Epidermal melanocyte (primary cell): ENCODE results near the gene GPX2.

ENCODE experiments used
- DNase-seq: peaks from one replicate; pipeline ENCODE4 v3.0.0; 2011; ENCODE audit warnings: low spot score; ENCODE audit not compliant: insufficient read length

Gene GPX2

DNA sequence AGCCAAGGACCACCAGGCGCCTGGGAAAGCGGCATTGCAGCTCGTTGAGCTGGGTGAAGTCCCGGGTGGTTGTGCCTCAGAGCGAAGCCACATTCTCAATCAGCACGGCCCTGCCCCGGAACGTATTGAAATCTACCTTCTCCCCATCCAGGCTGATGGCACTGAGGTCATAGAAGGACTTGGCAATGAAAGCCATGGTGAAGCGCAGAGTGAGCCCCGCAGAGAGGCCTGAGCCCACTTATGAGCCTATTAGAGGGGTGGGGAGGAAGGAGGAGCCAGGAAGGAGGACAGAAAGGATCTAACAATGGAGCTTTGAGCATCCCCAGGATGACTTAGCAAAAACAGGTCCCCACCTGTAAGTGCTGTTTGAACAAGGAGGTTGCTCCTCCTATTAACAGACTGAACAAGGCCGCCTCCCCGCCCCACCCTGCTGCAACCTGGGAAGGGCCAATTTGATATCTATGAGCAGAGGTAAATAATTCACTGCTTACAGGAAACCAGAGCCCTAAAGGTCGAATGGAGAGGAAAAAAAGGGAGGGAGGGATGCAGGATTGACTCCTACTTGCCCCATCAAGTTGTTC is at the start of gene GPX2:
GPX2 (minus strand) TSS at position 215 of the 581 bp plus-strand sequence; CDS start at position 196, 19 bp downstream.
- DNase-seq = no peak

DNA sequence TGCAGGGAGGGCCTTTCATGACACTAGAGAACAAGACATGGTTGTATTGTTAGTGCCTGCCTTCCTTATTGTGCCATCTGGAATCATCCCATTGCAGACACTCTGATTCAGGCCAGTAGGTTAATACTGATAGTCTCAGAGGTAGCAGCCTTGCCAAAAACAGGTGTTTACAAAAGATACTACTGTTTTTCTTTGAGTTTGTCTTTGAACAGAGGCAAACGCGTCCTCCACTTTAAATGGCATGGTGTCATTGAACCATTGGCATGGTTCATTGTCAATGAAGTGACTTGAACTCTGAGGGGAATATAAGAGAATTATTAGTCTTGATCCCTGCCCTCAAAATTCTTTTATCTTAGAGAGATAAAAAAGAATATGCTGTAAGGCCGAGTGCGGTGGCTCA is 48.4 kb upstream of the GPX2 start:
- DNase-seq = no peak

- no peak for DNase-seq
These were observed 47.8 kb upstream of the GPX2 start for GRCh38 chr14:64990296-64990695.

DNA sequence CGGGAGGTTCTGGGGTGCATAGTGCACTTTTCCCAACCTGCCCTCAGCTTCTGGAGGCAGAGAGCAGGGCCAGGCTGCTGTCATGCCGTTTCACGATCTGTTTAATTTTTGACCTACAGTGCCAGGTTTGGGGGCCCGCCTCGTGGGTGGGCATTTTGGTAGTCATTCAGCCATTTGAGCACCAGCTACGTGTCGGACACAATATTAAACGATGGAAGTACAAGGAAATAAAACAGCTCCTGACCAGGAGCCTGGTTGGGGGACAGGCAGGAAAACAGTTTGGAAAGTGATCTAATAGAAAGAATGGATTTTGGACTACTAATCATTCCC is 44.9 kb upstream of the GPX2 start:
- DNase-seq = no peak

DNA sequence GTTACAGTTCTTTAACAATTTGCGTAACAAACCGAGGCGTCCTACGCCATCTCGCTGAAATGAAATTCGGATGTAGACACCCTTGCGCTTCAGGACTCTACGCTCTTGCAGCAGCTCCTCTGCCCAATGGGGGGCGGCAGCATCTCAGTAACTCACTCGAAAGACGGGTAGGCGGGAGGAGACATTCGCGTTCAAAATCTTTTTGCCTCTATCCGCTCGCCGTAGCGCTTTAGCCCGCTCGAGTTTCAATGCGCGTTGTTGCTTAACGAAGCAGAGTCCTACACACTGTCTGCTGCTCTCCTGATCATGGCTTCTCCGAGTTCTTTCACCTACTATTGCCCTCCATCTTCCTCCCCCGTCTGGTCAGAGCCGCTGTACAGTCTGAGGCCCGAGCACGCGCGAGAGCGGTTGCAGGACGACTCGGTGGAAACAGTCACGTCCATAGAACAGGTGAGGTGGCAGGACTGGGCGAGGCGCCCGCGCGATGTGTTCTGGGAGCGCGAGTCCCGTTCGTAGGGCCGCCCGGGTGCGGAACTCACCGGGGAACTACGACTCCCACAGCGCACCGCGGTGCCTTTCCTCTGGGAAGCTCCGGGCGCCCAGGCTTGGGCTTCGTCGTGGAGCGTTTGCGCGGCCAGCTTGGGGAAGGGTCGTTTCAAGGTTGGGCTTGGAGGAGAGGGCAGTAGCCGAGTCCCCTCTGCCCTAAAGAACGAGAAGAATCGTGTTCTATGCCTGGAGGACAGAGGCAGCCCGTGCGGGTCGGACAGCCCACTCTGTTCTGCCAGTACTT is 44.3 kb upstream of the GPX2 start, which contains the start of gene FNTB:
FNTB (plus strand) TSS at position 248 of the 790 bp plus-strand sequence; CDS start at position 307, 59 bp downstream.
- DNase-seq = peak; percentile 95

GRCh38 chr14:64983439-64984310 is 41.1 kb upstream of the GPX2 start:
- DNase-seq = no peak

- DNase-seq = no peak
These were observed 37.0 kb upstream of the GPX2 start for GRCh38 chr14:64979336-64980074.

- no peak for DNase-seq
These were observed 32.0 kb upstream of the GPX2 start for GRCh38 chr14:64974563-64974962.

DNA sequence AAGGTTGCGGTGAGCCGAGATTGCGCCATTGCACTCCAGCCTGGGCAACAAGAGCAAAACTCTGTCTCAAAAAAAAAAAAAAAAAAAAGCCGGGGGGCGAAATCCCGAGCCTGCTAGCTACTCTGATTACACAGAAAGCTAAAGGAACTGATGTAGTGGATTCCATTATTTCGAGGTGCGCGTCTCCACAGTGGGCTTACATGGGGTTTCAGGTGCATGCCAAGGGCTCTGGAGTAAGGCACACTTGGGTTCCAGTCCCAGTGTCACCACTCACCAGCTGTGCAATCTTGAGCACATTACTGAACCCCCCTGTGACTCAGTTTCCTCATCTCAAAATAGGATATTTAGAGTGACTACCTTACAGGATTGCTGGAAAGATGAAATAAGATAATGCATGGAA is 31.3 kb upstream of the GPX2 start:
- DNase-seq = no peak

GRCh38 chr14:64973026-64973442 is 30.5 kb upstream of the GPX2 start:
- no peak for DNase-seq

DNA sequence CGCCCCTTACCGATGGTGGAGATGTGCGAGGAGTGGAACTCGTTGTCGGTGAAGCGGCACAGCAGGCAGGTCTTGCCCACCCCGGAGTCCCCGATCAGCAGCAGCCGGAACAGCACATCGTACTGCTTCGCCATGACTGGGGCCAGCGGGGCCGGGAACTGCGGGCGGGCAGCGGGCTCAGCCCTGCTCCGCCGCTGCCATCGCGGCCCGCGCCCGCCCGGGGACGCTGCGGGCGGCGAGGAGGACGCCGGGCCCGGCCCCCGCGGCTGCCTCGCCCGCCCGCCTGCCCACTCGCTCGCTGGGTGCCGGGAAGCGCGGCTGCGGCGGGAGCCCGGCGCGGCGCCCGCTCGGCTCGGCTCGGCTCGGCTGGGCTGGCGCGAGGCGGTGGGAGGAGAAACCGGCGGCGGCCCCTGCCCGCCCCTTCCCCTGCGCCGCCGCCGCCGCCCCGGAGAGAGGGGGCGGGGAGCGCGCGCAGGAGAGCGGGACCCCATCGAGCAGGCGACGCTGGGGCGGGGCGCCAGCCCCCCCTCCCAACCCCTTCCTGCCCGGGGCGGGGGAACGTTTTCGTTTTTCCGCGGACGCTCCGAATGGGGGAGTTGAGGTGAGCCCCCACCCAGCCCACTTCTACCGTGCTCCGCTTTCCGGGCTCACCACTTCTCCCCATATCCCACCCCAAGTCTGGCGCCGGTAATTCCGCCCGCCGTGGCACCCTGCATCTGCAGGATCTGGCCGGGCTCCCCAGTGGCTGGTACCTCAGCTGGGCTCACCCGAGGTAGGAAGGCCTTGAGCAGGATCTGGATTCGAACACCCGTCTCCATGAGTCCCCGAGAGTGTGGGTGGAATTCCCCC is 29.6 kb upstream of the GPX2 start, which contains the start of gene RAB15:
RAB15 (minus strand) TSS at position 394 of the 849 bp plus-strand sequence; CDS start at position 134, 260 bp downstream.
- DNase-seq = no peak

DNA sequence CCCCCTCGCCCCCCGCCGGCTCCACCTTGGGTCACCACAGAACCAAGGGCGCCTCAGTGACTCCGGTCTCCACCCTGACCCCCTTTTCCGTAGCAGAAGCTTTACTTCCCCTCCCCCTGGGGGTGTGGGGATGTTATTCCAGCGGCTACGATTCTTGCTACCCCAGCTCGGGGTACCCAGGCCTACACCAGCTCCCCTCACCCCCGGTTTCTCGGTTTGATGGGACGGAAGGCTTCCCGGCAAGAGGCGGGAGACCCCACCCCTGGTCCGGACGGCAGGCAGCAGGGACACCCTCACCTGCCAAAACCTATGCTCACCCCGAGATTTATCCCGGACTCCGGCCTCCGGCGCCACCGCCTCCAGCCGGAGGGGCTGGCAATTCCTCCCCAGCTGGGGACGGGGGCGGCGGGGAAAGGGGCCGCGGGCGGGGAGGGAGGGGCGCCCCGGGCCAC is 29.0 kb upstream of the GPX2 start:
- DNase-seq = no peak

- DNase-seq = no peak
These were observed 28.4 kb upstream of the GPX2 start for GRCh38 chr14:64970776-64971477.

DNA sequence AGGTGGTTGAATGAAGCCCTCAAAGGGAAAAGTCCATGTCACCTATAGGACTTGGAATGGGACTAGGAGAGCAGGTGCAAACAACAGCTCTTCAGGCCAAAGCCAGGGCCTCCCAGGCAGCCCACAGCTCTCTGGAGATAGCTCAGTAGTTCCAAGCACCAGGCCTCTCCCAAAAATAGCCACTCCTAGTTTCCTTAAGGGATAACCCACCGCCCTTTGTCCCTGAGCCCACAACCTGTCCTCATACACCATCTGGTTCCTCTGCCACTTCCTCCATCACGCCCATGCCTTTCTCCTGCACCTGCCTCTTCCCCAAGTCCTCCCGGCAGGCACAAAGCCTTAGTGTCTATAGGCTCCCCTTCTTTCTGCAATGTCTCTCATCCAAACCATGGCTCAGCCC is 27.5 kb upstream of the GPX2 start:
- DNase-seq = no peak

DNA sequence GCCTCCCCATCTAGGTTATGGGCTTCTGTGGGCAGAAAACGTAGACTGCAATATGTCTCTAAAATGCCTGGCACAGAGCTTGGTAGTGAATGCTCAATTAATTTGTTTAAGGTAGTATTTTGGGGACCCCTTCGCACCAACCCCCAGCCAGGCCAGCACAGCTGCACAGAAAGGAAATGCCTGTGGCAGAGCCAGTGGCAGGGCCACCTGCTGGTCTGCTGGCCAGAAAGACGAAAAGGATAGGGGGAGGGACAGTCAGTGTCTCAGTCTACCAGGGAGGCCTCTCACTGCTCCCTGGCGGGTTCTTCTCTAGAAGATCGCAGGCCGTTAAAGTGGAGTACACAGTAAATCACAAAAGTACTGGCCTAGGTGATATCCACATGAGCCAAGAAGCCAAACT is 26.1 kb upstream of the GPX2 start:
- DNase-seq = no peak

DNA sequence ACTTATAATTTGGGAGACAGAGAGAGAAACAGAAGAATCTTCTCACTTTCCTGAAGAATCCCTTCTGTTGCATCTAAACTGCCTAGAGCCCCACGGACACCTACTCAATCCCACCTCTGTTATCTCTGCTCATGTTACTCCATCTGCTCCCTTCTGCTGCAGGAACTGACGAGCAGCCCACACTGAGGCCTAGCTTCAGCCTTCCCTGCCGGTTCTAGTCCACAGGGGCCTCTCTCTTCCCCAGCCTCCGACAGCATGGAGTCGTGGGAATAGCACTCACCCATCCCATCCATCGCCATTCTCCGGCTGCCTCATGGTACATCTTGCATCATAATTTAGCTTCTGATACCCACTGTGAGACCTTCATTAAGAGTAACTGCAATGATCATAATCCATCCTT is 25.6 kb upstream of the GPX2 start:
- DNase-seq = no peak

- no peak for DNase-seq
These were observed 24.4 kb upstream of the GPX2 start for GRCh38 chr14:64966976-64967375.

- DNase-seq = no peak
These were observed 22.9 kb upstream of the GPX2 start for GRCh38 chr14:64965356-64966000.

DNA sequence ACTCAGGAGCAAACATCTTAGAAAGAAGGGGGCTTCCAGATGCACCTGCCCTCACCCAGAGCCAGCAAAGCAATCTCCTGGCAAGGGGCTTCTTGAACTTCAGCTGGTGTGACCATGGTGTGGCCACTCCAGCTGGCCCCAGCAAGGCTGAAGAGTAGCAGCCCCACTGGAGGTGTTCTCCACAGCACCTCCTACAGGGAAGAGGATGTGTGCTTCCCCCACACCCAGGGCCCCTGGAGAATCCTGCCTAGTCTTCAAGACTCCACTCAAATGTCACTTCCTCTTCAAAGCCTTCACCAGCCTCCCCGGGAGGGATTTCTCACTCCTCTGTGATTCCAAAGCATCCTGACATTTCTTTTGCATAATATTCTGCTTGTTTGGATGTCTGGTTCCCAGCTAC is 21.1 kb upstream of the GPX2 start:
- DNase-seq = no peak
